NCI-H460 (cell line): ENCODE results near the gene GAMT. TPM values are rescaled to one million over a fixed set of nuclear protein-coding genes. Genes with fewer than 3 reads are reported as not detected.

Experiments used
- DNase-seq: peaks from one replicate; pipeline ENCODE4 v3.0.0-alpha.2; 2016; ENCODE audit warnings: low read depth; ENCODE audit errors: extremely low read depth
- total RNA-seq: library from RNA; depleted of rRNA; stranded (reverse); fragments of >200 nt; shearing (Covaris generic); gene quantifications from 2 replicates; pipeline ENCODE4 v1.2.3, GENCODE V29; 2014

Gene GAMT
- total RNA-seq, 1 experiment from 2014 or later: 10.3 TPM

- DNase-seq: no peak
These were observed 32.7 kb upstream of the GAMT start for GRCh38 chr19:1434040-1434366.

DNA sequence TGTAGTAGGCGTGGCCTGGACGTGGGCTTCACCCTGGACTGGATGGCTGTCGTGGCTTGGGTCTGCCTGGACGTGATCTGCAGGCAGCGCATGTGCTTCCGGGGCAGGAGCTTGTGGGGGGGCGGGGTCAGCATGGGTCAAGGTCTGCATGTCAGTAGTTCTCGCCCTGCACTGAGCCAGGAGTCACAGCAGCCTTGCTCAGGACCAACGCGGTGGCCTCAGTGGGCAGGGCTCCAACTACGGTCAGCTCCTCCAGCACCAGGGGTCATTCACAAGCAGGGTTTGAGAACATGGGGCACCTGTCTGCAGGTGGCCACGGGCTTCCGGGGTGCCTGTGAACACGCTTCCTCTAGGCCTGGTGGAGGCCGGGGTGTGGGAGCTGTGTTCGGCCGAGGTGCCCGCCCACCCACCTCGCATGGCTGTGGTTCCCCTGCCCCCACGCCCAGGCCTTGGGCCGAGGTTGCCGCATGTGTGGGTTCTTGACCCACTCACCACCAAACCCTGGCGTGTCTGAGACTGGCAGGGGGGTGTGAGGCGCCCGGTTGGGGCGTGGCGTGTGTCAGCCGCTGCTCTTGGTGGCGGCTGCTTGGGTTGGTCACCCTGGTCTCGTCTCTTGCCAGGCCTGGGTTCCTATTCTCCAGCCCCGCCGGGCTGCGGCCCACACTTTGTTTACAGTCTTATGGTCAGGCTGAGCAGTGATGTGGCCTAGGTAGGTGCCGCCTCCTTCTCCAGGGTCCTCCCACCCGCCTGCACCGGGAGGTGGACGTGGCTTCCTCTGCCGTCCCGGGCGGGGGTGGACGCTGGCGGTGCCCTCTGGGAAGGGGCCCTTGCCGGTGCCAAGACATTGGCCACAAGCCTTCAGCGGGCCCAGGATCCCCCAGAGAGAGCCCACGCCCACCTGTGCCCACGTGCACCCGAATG is 32.0 kb upstream of the GAMT start:
- DNase-seq: no peak

DNA sequence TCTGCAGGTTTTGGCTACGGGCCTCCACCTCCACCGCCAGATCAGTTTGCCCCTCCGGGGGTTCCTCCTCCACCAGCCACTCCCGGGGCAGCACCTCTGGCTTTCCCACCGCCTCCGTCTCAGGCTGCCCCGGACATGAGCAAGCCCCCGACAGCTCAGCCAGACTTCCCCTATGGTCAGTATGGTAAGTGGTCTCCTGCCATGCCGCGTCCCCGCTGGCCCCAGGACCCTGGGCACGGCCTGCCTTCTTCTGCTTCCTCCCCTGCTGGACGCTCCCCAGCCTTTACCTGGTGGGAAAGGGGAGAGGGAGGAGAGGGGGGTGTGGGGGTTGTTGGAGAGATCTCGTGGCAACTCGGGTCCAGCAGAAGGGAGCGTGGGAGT is 31.2 kb upstream of the GAMT start:
- no peak for DNase-seq

DNA sequence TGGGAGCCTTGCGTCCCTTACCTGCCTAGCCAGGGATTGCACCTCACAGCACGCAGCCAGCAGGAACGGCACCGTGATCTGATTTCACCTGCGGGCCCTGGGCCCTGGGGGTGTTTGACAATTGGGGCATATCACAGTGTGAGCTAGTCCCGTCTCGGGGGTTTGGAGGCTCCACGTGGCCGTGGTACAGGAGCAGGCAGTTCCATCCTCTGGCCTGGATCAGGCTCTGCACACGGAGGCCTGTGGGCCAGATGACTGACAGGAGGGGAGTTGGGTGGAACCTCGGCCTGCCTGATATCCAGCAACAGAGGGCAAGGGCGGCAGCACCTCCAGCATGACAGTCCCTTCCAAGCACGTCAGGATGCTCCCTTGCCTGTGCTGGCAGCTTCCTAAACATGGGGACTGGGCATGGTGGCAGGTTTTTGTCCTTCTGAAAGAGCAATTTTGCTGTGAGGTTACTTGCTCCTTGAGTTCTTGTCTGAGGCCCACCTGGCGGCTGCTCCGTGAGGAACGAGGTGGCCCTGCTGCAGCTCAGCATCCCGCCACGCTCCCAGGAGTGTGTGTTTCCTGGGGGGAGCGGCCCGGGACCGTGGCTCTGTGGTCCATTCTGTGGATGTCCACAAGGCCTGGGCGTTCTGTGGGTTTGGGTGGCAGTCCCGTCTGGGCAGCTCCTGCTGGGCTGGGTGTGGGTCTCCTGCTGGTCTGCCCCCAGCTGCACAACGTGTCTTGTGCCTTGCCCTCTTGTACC is 30.6 kb upstream of the GAMT start:
- no peak for DNase-seq

DNA sequence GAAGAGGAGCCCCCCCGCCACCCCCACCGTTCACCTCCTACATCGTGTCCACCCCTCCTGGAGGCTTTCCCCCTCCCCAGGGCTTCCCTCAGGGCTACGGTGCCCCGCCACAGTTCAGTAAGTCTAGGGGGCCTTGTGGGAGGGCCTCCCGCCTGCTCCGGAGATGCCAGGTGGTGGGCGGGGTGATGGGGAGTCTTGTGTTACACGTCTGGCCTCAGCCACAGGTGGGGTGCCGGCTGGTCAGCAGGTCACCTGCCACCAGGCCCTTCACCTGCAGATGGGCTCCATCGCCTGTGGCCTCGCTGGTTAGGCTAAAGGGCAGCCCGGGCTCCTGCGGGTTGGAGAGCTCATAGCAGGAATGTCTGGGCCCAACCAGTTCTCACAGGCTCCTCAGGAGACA is 28.9 kb upstream of the GAMT start:
- no peak for DNase-seq

DNA sequence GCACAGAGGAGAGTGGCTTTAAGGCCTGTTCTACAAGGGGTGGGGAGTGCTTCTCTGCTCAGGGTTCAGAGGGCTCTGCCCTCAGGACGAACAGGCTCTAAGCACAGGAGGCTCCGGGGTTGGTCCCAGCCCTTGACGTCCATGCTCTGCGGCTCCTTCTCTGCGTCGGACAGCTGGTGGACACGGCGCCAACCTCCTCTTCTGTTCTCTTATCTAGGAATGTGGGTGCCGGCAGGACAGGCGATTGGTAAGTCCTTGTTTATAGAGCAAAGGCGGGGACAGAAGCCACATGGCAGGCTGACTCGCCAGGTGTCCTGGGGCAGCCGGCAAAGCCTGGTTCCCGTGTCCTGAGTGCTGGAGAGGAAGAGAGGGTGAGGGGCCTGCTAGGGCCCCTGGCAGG is 28.4 kb upstream of the GAMT start:
- DNase-seq: no peak

GRCh38 chr19:1428738-1429391 is 27.5 kb upstream of the GAMT start:
- no peak for DNase-seq

GRCh38 chr19:1427221-1427920 is 26.0 kb upstream of the GAMT start:
- no peak for DNase-seq

GRCh38 chr19:1426736-1427135 is 25.4 kb upstream of the GAMT start:
- DNase-seq: no peak

GRCh38 chr19:1425902-1426301 is 24.6 kb upstream of the GAMT start:
- DNase-seq: no peak

DNA sequence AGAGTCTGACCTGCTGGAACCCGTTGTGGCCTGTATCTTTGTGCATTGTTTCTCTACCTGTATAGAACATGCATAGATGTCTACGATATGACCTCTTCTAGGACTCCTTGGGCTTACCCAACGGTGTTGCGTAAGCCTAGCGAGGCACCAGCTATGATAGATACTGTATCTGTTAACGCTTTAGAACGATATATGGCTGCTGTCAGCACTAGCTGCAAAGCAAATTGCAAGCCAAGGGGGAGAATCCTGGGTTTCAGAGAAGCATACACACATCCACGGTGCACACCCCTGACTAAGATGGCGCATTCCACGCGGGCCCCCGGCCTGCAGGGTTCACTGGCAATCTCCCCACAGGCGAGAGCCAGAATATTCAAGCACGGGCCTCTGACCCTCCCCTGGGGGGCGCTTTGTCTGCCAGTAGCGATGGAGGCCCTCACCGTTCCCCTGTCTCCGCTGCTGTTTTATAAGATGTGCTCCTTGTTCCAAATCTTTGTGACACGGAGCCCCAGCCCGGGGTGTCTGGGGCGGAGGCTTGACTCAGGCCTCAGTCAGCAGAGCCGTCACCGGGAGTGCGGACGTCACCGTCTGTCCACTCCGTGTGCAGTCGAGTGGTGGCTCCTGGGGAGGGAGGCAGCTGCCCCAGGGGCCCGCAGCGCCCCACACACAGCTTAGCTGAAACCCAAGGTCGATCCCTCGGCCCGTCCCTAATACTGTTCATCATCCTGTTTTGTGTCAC is 23.9 kb upstream of the GAMT start:
- DNase-seq: no peak

- no peak for DNase-seq
These were observed 23.0 kb upstream of the GAMT start for GRCh38 chr19:1424192-1424955.

- DNase-seq: no peak
These were observed 22.3 kb upstream of the GAMT start for GRCh38 chr19:1423436-1424191.

GRCh38 chr19:1422943-1423342 is 21.6 kb upstream of the GAMT start:
- no peak for DNase-seq

DNA sequence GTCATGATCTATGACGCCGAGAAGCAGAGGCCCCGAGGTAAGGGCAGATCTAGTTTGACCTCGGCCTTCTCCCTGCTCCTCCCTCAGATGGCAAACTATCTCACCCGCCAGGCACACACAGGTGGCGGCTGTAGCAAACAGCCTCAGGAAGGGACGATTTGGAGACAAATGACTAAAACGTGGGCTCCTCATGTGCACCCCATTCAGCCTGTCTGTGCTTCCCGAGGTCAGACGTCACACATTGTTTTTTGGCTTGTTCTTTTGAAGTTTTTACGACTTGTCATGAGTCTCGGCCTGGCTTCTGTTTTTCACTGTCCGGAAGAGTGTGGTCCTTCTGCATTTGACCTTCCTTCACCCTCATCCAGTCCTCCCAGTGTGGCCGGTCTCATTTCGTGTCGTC is 21.0 kb upstream of the GAMT start:
- DNase-seq: no peak

GRCh38 chr19:1421958-1422305 is 20.6 kb upstream of the GAMT start:
- no peak for DNase-seq

GRCh38 chr19:1421218-1421957 is 20.0 kb upstream of the GAMT start:
- DNase-seq: no peak

- DNase-seq: no peak
These were observed 19.2 kb upstream of the GAMT start for GRCh38 chr19:1420590-1420989.
